GM12878 (cell line): Measurements from ENCODE around the gene HK2. TPM values are rescaled to one million over a fixed set of nuclear protein-coding genes. Genes with fewer than 3 reads are reported as not detected.

Experiments used
- ATAC-seq: fragments of 200-7000 bp; cut with Tn5 transposase; 3 replicates; pipeline ENCODE4 v1.9.1; 2020; ENCODE audit warnings: mild to moderate bottlenecking, moderate library complexity
- BruUV-seq: library from RNA; stranded (reverse); fragments of 400-500 nt; replicated peaks from 2 replicates; lab custom pipeline; 2021; lab: Mats Ljungman, UMichigan
- CTCF ChIA-PET: fragments of 300-600 bp; sonication (Branson Sonifier 250); formaldehyde crosslinking; extraction: SDS; loops from one replicate; lab custom pipeline; 2021; ENCODE audit warnings: inconsistent platforms; lab: Yijun Ruan, JAX
- POLR2A ChIA-PET: fragments of 350-600 bp; formaldehyde crosslinking; extraction: SDS; loops from one replicate; lab custom pipeline; 2021; ENCODE audit warnings: inconsistent platforms; lab: Charles Lee
- RAD21 ChIA-PET: fragments of 300-600 bp; sonication (Branson Sonifier 250); formaldehyde crosslinking; loops from one replicate; lab custom pipeline; 2023; ENCODE audit warnings: antibody characterized with exemption; ENCODE audit not compliant: unreplicated experiment; lab: Charles Lee
- SMC1A ChIA-PET: fragments of 300-600 bp; sonication (Branson Sonifier 250); formaldehyde crosslinking; loops from one replicate; lab custom pipeline; 2023; ENCODE audit not compliant: unreplicated experiment, uncharacterized antibody; lab: Charles Lee
- DNase-seq: peaks from one replicate; pipeline ENCODE4 v3.0.0-alpha.2; 2011; ENCODE audit warnings: low read depth, low spot score
- FAIRE-seq: peaks from 3 replicates; lab custom pipeline; 2011; peaks lifted over from hg19 to GRCh38; lab: Jason Lieb, UNC
- H2AFZ ChIP-seq: 2 replicates; pipeline ENCODE4 v1.6.0; 2011; ENCODE audit warnings: low read depth, low read length, control low read depth; ENCODE audit not compliant: control insufficient read depth
- H3K27ac ChIP-seq: 2 replicates; pipeline ENCODE4 v1.5.1; 2011; ENCODE audit warnings: control low read depth; ENCODE audit not compliant: control insufficient read depth, insufficient read depth
- H3K27me3 ChIP-seq, 2 experiments: replicated peaks in 1 of 2; 2 replicates each; pipeline versions ENCODE4 v1.6.0 to v1.6.1; 2011; ENCODE audit warnings: low read length in 1 of 2; ENCODE audit not compliant: control insufficient read depth in 2 of 2, insufficient read depth in 2 of 2
- H3K36me3 ChIP-seq, 2 experiments: 2 replicates each; pipeline ENCODE4 v1.5.1; 2011; ENCODE audit warnings: low read length in 1 of 2; ENCODE audit not compliant: control insufficient read depth in 2 of 2, insufficient read depth in 2 of 2
- H3K4me1 ChIP-seq: 2 replicates; pipeline ENCODE4 v1.6.1; 2011; ENCODE audit warnings: mild to moderate bottlenecking, low read length, moderate library complexity, mixed read lengths; ENCODE audit not compliant: control insufficient read depth, insufficient read depth
- H3K4me2 ChIP-seq: 2 replicates; pipeline ENCODE4 v1.6.0; 2011; ENCODE audit warnings: control low read depth; ENCODE audit not compliant: control insufficient read depth, insufficient read depth
- H3K4me3 ChIP-seq: fragments of 200-600 bp; sonication (generic); 2 replicates; pipeline ENCODE4 v1.5.1; 2016
- H3K79me2 ChIP-seq: 2 replicates; pipeline ENCODE4 v1.6.0; 2011; ENCODE audit warnings: low read length; ENCODE audit not compliant: control insufficient read depth, insufficient read depth
- H3K9ac ChIP-seq: 2 replicates; pipeline ENCODE4 v1.8.0; 2011; ENCODE audit warnings: low read length, control low read depth, mixed read lengths; ENCODE audit not compliant: control insufficient read depth, insufficient read depth
- H3K9me3 ChIP-seq: replicated peaks from 3 replicates; pipeline ENCODE4 v1.5.1; 2011; ENCODE audit warnings: mild to moderate bottlenecking, low read length; ENCODE audit not compliant: control insufficient read depth, insufficient read depth
- H4K20me1 ChIP-seq: 2 replicates; pipeline ENCODE4 v1.6.0; 2011; ENCODE audit not compliant: control insufficient read depth, insufficient read depth
- BHLHE40 ChIP-seq, 2 experiments: fragments of 450-650 bp in 1 of 2; IDR thresholded peaks; 2 replicates each; pipeline ENCODE4 v1.6.1; 2011 to 2017; ENCODE audit warnings: low read depth in 2 of 2, borderline replicate concordance in 1 of 2, improper control_type of control experiment in 1 of 2, low read length in 1 of 2, mild to moderate bottlenecking in 1 of 2
- CREB1 ChIP-seq: IDR thresholded peaks from 2 replicates; pipeline ENCODE4 v1.6.1; 2012; ENCODE audit warnings: low read depth, mild to moderate bottlenecking, inconsistent platforms
- CTCF ChIP-seq, 3 experiments: IDR thresholded peaks in 2 of 3; conservative IDR thresholded peaks in 1 of 3; 2 replicates each; pipeline ENCODE4 v1.5.1; 2011; ENCODE audit warnings: low read depth in 3 of 3, low read length in 3 of 3, mild to moderate bottlenecking in 3 of 3, control low read depth in 2 of 3, moderate library complexity in 2 of 3, inconsistent platforms in 1 of 3, mixed read lengths in 1 of 3; ENCODE audit not compliant: control insufficient read depth in 2 of 3, insufficient read depth in 1 of 3; ENCODE audit errors: extremely low read depth in 1 of 3
- E2F4 ChIP-seq: IDR thresholded peaks from 2 replicates; pipeline ENCODE4 v1.6.1; 2012; ENCODE audit warnings: low read depth, low read length, improper control_type of control experiment
- EED ChIP-seq: sonication (generic); IDR thresholded peaks from 2 replicates; pipeline ENCODE4 v1.6.1; 2016; ENCODE audit warnings: antibody characterized with exemption, low read depth
- IKZF1 ChIP-seq: fragments of 450-650 bp; conservative IDR thresholded peaks from 2 replicates; pipeline ENCODE4 v1.6.1; 2017; ENCODE audit warnings: antibody characterized with exemption, mild to moderate bottlenecking
- IKZF2 ChIP-seq, 2 experiments: fragments of 450-650 bp; IDR thresholded peaks; 2 replicates each; pipeline ENCODE4 v1.6.1; 2017; ENCODE audit warnings: mild to moderate bottlenecking in 2 of 2, moderate library complexity in 2 of 2
- MEF2B ChIP-seq: fragments of 450-650 bp; IDR thresholded peaks from 2 replicates; pipeline ENCODE4 v1.6.1; 2018; ENCODE audit warnings: mild to moderate bottlenecking, moderate library complexity; ENCODE audit not compliant: partially characterized antibody, poor library complexity, severe bottlenecking
- POU2F2 ChIP-seq: IDR thresholded peaks from 3 replicates; pipeline ENCODE4 v1.6.1; 2011; ENCODE audit warnings: low read depth, mild to moderate bottlenecking, low read length, borderline replicate concordance
- RAD21 ChIP-seq: IDR thresholded peaks from 2 replicates; pipeline ENCODE4 v1.6.1; 2011; ENCODE audit warnings: mild to moderate bottlenecking, low read depth, low read length, moderate library complexity; ENCODE audit not compliant: insufficient read depth
- RB1 ChIP-seq: fragments of 450-650 bp; formaldehyde crosslinking; IDR thresholded peaks from 2 replicates; pipeline ENCODE4 v1.6.1; 2017; ENCODE audit warnings: mild to moderate bottlenecking, borderline replicate concordance
- SMARCA5 ChIP-seq: fragments of 450-650 bp; IDR thresholded peaks from 2 replicates; pipeline ENCODE4 v1.6.1; 2017; ENCODE audit warnings: mild to moderate bottlenecking
- SMC3 ChIP-seq: IDR thresholded peaks from 2 replicates; pipeline ENCODE4 v1.6.1; 2011; ENCODE audit warnings: low read length, improper control_type of control experiment, borderline replicate concordance
- TCF12 ChIP-seq: IDR thresholded peaks from 2 replicates; pipeline ENCODE4 v1.6.1; 2011; ENCODE audit warnings: low read depth, mild to moderate bottlenecking, low read length
- YY1 ChIP-seq: IDR thresholded peaks from 2 replicates; pipeline ENCODE4 v1.6.1; 2011; ENCODE audit warnings: low read depth, mild to moderate bottlenecking, low read length
- ZNF622 ChIP-seq: fragments of 450-650 bp; IDR thresholded peaks from 2 replicates; pipeline ENCODE4 v1.6.1; 2017; ENCODE audit warnings: mild to moderate bottlenecking, inconsistent platforms
- WGBS: methylation state at CpG from one replicate; pipeline ENCODE4 v1.1.6; 2016; ENCODE audit warnings: low lambda C conversion rate; ENCODE audit not compliant: insufficient replicate concordance, insufficient coverage; ENCODE audit errors: missing lambda C conversion rate; 5-methylcytosine and 5-hydroxymethylcytosine counted together
- in situ Hi-C: fragments of 300-500 bp; cut with MboI; formaldehyde crosslinking; loops from 9 replicates; pipeline ENCODE4 v1.14.3; 2018; ENCODE audit warnings: mixed read lengths
- intact Hi-C: fragments of 100-400 bp; cut with micrococcal nuclease; formaldehyde crosslinking; loops from one replicate; pipeline ENCODE4 v1.14.2; 2022; ENCODE audit not compliant: unreplicated experiment
- polyA plus RNA-seq, 11 experiments: library from polyadenylated mRNA; depleted of rRNA in 4 of 11; unstranded in 6 of 11; stranded (reverse) in 5 of 11; fragments of >200 nt; fragmentation: Nextera tagmentation in 4 of 11; fragmentation: Illumina TruSeq in 1 of 11; extraction: Ambion mirVana in 4 of 11; extraction: Trizol in 1 of 11; gene quantifications; 1 replicate in 1 of 11; 2 replicates in 10 of 11; pipeline versions ENCODE4 v1.2.1 to v1.2.3, GENCODE V29; 2011 to 2016; ENCODE audit warnings: inconsistent platforms in 2 of 11, missing spikeins in 2 of 11, low read depth in 1 of 11
- total RNA-seq, 4 experiments: library from RNA; depleted of rRNA in 3 of 4; stranded (reverse); fragments of >200 nt in 3 of 4; fragmentation: Illumina TruSeq in 1 of 4; extraction: Trizol in 1 of 4; gene quantifications; 2 replicates each; pipeline versions ENCODE4 v1.2.1 to v1.2.3, GENCODE V29; 2013 to 2021

Gene HK2
- total and polyA plus RNA-seq, 10 of the 15 experiments (the other 5 are each of a cell fraction or from before 2014, with no cell fraction given): 5.0 to 73.1 (median 20.2) TPM

GRCh38 chr2:74919827-74920226 is 85.9 kb downstream of the HK2 start:
- WGBS: 16% methylated on average over 34 of the region's 34 CpGs
- Histone ChIP-seq H2AFZ (peak overlapping the region; percentile 72), H3K4me3 (no peak overlapping the region), H3K27me3 (no peaks in the 10 kb centered on the region), H3K9ac (no peak overlapping the region), H3K27ac (no peak overlapping the region), H3K9me3 (no peaks in the 10 kb centered on the region; the same call in 2 of the 3 replicates), H4K20me1 (no peaks in the 10 kb centered on the region), H3K4me1 (peaks cover 6% of the 10 kb centered on the region; the same call in 1 of the 2 replicates), H3K4me2 (peak overlapping the region; percentile 65), H3K79me2 (no peaks in the 10 kb centered on the region), H3K36me3 (no peaks in the 10 kb centered on the region)
- ChIA-PET POLR2A (no interaction called here), CTCF (interaction anchor here (0.7 to 4.5 kb wide), 36 partner anchors 9 to 709 kb away, joined by 3 to 34 read pairs (median 4); partner anchors contain the start of gene TACR1), RAD21 (interaction anchor here (0.9 to 2.4 kb wide), 10 partner anchors 16 to 708 kb away, joined by 3 to 13 read pairs (median 4); no protein-coding TSS in a partner anchor), SMC1A (interaction anchor here (0.6 to 2.9 kb wide), 17 partner anchors 21 to 709 kb away, joined by 3 to 12 read pairs (median 4); no protein-coding TSS in a partner anchor)
- in situ Hi-C loops: loop anchor here (5.0 kb wide), 1 partner anchor 687 kb away; no protein-coding TSS in a partner anchor
- 0 out of 2 replicates have a peak, but pooled peaks have one; percentile 25 for TF ChIP-seq IKZF1
- 0 out of 2 replicates have a peak, but pooled peaks have one; percentile 31 for TF ChIP-seq TCF12
- no peak for TF ChIP-seq EED
- peak; percentile 76 for TF ChIP-seq SMC3
- no peak for TF ChIP-seq E2F4
- 0 out of 3 replicates have a peak, but pooled peaks have one; percentile 29 for TF ChIP-seq POU2F2
- TF ChIP-seq MEF2B: peak; percentile 50
- peak; percentile 69 to 85 (median 84) for TF ChIP-seq CTCF (IDR thresholded peaks at IDR 0.05 in 2 of 3, conservative IDR thresholded peaks at IDR 0.05 in 1 of 3; ENCODE audit: control insufficient read depth in 2 of 3, extremely low read depth in 1 of 3, insufficient read depth in 1 of 3, low read depth in 3 of 3, low read length in 3 of 3)
- TF ChIP-seq YY1: 0 out of 2 replicates have a peak, but pooled peaks have one; percentile 41
- TF ChIP-seq IKZF2 (IDR thresholded peaks at IDR 0.05): no peak
- TF ChIP-seq CREB1: no peak
- no peak for TF ChIP-seq ZNF622
- TF ChIP-seq RAD21: peak; percentile 95
- TF ChIP-seq BHLHE40 (IDR thresholded peaks at IDR 0.05; ENCODE audit: borderline replicate concordance in 1 of 2, low read depth in 2 of 2, low read length in 1 of 2): peak in 1 of 2 experiments; percentile 57; a peak in 1 of 4 replicates
- peak; percentile 71 for TF ChIP-seq RB1
- 0 out of 2 replicates have a peak, but pooled peaks have one; percentile 60 for TF ChIP-seq SMARCA5
- FAIRE-seq (no peak), ATAC-seq (peak; percentile 77), DNase-seq (no peak)
- intact Hi-C loops: loop anchor here (1.0 to 10.0 kb wide), 7 partner anchors 63 to 709 kb away; partner anchors contain the start of gene TACR1
- BruUV-seq: no TSS peak
